Keratinocyte (primary cell): ENCODE data around the gene BTNL3. TPM values are rescaled to one million over a fixed set of nuclear protein-coding genes. Genes with fewer than 3 reads are reported as not detected.
"Not testable (repeated sequence)": the region's sequence is repeated elsewhere in the genome, so short reads cannot be mapped to it uniquely, and the experiment has no call there.

Source experiments
- DNase-seq: peaks from one replicate; pipeline ENCODE4 v3.0.0-alpha.2; 2011; ENCODE audit warnings: low read depth, missing footprints, low spot score
- FAIRE-seq: peaks from 2 replicates; lab custom pipeline; 2011; peaks lifted over from hg19 to GRCh38; lab: Jason Lieb, UNC
- H2AFZ ChIP-seq: 2 replicates; pipeline ENCODE4 v1.6.0; 2012; ENCODE audit warnings: low read length, control low read depth, inconsistent platforms; ENCODE audit not compliant: control insufficient read depth
- H3K27ac ChIP-seq: 2 replicates; pipeline ENCODE4 v1.5.1; 2011; ENCODE audit warnings: low read length; ENCODE audit not compliant: control insufficient read depth, insufficient read depth
- H3K27me3 ChIP-seq: 3 replicates; pipeline ENCODE4 v1.6.0; 2011; ENCODE audit warnings: low read length; ENCODE audit not compliant: control insufficient read depth, insufficient read depth; ENCODE audit errors: extremely low read depth
- H3K36me3 ChIP-seq, 2 experiments: 2 replicates in 1 of 2; 3 replicates in 1 of 2; pipeline ENCODE4 v1.5.1; 2011; ENCODE audit warnings: low read length in 2 of 2, mild to moderate bottlenecking in 1 of 2; ENCODE audit not compliant: control insufficient read depth in 2 of 2, insufficient read depth in 2 of 2; ENCODE audit errors: extremely low read depth in 1 of 2
- H3K4me1 ChIP-seq: 3 replicates; pipeline ENCODE4 v1.5.1; 2011; ENCODE audit warnings: low read length; ENCODE audit not compliant: control insufficient read depth, insufficient read depth; ENCODE audit errors: extremely low read depth
- H3K4me2 ChIP-seq: 3 replicates; pipeline ENCODE4 v1.6.0; 2011; ENCODE audit warnings: low read depth, low read length; ENCODE audit not compliant: control insufficient read depth, insufficient read depth; ENCODE audit errors: extremely low read depth
- H3K4me3 ChIP-seq, 3 experiments: fragments of 200-600 bp in 1 of 3; sonication (generic) in 1 of 3; 2 replicates in 2 of 3; 3 replicates in 1 of 3; pipeline ENCODE4 v1.5.1; 2011 to 2016; ENCODE audit warnings: low read length in 3 of 3, mild to moderate bottlenecking in 3 of 3, control low read depth in 2 of 3, inconsistent platforms in 1 of 3, low read depth in 1 of 3, mixed read lengths in 1 of 3, mixed run types in 1 of 3, moderate library complexity in 1 of 3; ENCODE audit not compliant: control insufficient read depth in 2 of 3, insufficient read depth in 2 of 3; ENCODE audit errors: extremely low read depth in 1 of 3
- H3K79me2 ChIP-seq: 2 replicates; pipeline ENCODE4 v1.6.0; 2012; ENCODE audit warnings: low read length; ENCODE audit not compliant: control insufficient read depth, insufficient read depth
- H3K9ac ChIP-seq: 3 replicates; pipeline ENCODE4 v1.6.0; 2011; ENCODE audit warnings: low read length; ENCODE audit not compliant: control insufficient read depth, insufficient read depth; ENCODE audit errors: extremely low read depth
- H3K9me1 ChIP-seq: 3 replicates; pipeline ENCODE4 v1.6.0; 2011; ENCODE audit warnings: low read length; ENCODE audit not compliant: control insufficient read depth, insufficient read depth; ENCODE audit errors: extremely low read depth
- H3K9me3 ChIP-seq: 2 replicates; pipeline ENCODE4 v1.5.1; 2012; ENCODE audit warnings: low read depth, low read length; ENCODE audit not compliant: control insufficient read depth
- H4K20me1 ChIP-seq: 3 replicates; pipeline ENCODE4 v1.6.0; 2011; ENCODE audit warnings: low read length; ENCODE audit not compliant: control insufficient read depth, insufficient read depth; ENCODE audit errors: extremely low read depth
- EZH2 ChIP-seq: IDR thresholded peaks from one replicate; pipeline ENCODE4 v1.6.1; 2012; ENCODE audit warnings: inconsistent platforms, mild to moderate bottlenecking, low read length, moderate library complexity
- dilution Hi-C: fragments of 300-500 bp; cut with MboI; formaldehyde crosslinking; loops from one replicate; pipeline ENCODE4 v1.7.0; 2020; ENCODE audit warnings: low sequenced_read_pairs; ENCODE audit not compliant: extremely low pct_ligation_motif_present
- polyA plus RNA-seq, 5 experiments: library from polyadenylated mRNA; depleted of rRNA in 3 of 5; stranded (reverse) in 3 of 5; stranded (forward) in 1 of 5; unstranded in 1 of 5; fragments of >200 nt; gene quantifications; 1 replicate in 1 of 5; 2 replicates in 3 of 5; 3 replicates in 1 of 5; pipeline versions ENCODE4 v1.2.1 to v1.2.3, GENCODE V29; 2011 to 2012; ENCODE audit warnings: missing spikeins in 2 of 5, low read depth in 1 of 5, low replicate concordance in 1 of 5
- TF ChIP-seq, protein P1 (sequence below), 3 experiments: IDR thresholded peaks in 1 of 3; conservative IDR thresholded peaks in 1 of 3; optimal IDR thresholded peaks in 1 of 3; 2 replicates in 2 of 3; 3 replicates in 1 of 3; pipeline versions ENCODE3 to v1.5.1; 2011; ENCODE audit warnings: low read length in 3 of 3, mild to moderate bottlenecking in 3 of 3, moderate library complexity in 2 of 3, control low read depth in 1 of 3, inconsistent platforms in 1 of 3; ENCODE audit not compliant: insufficient read depth in 2 of 3; ENCODE audit errors: extremely low read depth in 1 of 3

BTNL3 gene
- polyA plus RNA-seq, 1 donor (not counting 4 experiments of a cell fraction or from before 2014, with no cell fraction given): not detected

DNA sequence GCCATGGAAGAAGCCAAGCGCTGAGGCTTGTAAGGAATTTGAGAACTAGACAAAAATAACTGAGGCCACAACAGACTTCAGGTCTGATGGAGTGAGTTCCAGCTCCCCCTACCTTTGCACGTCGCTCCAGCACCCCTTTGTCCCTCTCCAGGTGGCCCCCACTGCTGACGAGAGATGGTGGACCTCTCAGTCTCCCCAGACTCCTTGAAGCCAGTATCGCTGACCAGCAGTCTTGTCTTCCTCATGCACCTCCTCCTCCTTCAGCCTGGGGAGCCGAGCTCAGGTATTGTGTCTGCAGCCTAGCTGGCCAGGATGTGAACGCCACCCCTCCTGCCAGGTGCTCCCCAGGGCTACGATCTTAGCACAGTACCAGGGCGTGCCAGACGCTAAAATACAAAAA, 56.7 kb downstream of the BTNL3 start:
- peaks cover 11% of the 10 kb centered on the region for H3K27me3 ChIP-seq
- no peak for FAIRE-seq
- no peak for DNase-seq
- H3K9me3 ChIP-seq: no peaks in the 10 kb centered on the region
- no peaks in the 10 kb centered on the region for H3K4me1 ChIP-seq
- no peaks in the 10 kb centered on the region for H3K9me1 ChIP-seq
- TF ChIP-seq, protein P1, sequence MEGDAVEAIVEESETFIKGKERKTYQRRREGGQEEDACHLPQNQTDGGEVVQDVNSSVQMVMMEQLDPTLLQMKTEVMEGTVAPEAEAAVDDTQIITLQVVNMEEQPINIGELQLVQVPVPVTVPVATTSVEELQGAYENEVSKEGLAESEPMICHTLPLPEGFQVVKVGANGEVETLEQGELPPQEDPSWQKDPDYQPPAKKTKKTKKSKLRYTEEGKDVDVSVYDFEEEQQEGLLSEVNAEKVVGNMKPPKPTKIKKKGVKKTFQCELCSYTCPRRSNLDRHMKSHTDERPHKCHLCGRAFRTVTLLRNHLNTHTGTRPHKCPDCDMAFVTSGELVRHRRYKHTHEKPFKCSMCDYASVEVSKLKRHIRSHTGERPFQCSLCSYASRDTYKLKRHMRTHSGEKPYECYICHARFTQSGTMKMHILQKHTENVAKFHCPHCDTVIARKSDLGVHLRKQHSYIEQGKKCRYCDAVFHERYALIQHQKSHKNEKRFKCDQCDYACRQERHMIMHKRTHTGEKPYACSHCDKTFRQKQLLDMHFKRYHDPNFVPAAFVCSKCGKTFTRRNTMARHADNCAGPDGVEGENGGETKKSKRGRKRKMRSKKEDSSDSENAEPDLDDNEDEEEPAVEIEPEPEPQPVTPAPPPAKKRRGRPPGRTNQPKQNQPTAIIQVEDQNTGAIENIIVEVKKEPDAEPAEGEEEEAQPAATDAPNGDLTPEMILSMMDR (optimal IDR thresholded peaks at IDR 0.05 in 1 of 3, IDR thresholded peaks at IDR 0.05 in 1 of 3, conservative IDR thresholded peaks at IDR 0.05 in 1 of 3; ENCODE audit: extremely low read depth in 1 of 3, insufficient read depth in 2 of 3, low read length in 3 of 3): peak in 1 of 3 experiments; percentile 4
- no peak for TF ChIP-seq EZH2
- no peaks in the 10 kb centered on the region for H3K36me3 ChIP-seq
- H3K4me3 ChIP-seq: no peak overlapping the region
- dilution Hi-C loops: no loop called here
- H2AFZ ChIP-seq: no peak overlapping the region
- H3K9ac ChIP-seq: no peak overlapping the region
- no peak overlapping the region for H3K27ac ChIP-seq
- no peaks in the 10 kb centered on the region for H4K20me1 ChIP-seq
- no peaks in the 10 kb centered on the region for H3K79me2 ChIP-seq
- no peak overlapping the region for H3K4me2 ChIP-seq

DNA sequence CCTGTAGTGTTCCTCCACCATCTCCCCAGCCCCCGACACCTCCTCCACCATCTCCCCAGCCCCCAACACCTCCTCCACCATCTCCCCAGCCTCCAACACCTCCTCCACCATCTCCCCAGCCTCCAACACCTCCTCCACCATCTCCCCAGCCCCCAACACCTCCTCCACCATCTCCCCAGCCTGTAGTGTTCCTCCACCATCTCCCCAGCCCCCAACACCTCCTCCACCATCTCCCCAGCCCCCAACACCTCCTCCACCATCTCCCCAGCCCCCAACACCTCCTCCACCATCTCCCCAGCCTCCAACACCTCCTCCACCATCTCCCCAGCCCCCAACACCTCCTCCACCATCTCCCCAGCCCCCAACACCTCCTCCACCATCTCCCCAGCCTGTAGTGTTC, 57.2 kb downstream of the BTNL3 start:
- H3K27me3 ChIP-seq: peaks cover 11% of the 10 kb centered on the region
- H3K4me2 ChIP-seq, dilution Hi-C loops, DNase-seq, H3K4me3 ChIP-seq, H3K36me3 ChIP-seq, H3K9me3 ChIP-seq, H4K20me1 ChIP-seq, H3K9me1 ChIP-seq, H3K79me2 ChIP-seq, H3K9ac ChIP-seq, H2AFZ ChIP-seq, H3K4me1 ChIP-seq, FAIRE-seq, H3K27ac ChIP-seq: not testable (repeated sequence)

DNA sequence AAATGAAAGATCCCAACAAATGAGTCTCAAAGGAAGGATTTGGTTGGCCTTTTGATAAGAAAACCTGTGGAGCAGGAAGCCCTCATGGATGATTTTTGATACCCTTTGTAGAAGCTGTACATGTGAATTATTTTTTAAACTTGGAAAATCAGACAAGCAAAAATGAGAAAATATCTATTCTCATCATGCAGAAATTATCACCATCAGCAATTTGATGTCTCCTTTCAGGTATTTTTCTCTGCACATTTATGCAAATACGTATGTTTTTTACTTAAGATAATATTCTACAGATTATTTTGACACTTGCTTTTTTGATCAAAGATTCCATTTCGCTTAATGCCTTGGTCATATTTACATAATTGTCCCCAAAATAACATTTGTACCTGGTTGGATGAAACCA, 58.6 kb downstream of the BTNL3 start:
- dilution Hi-C loops: no loop called here
- Histone ChIP-seq H3K4me3 (no peak overlapping the region), H4K20me1 (no peaks in the 10 kb centered on the region), H3K9me1 (no peaks in the 10 kb centered on the region), H3K9ac (no peak overlapping the region), H3K4me2 (no peak overlapping the region), H2AFZ (no peak overlapping the region), H3K9me3 (no peaks in the 10 kb centered on the region), H3K36me3 (no peaks in the 10 kb centered on the region), H3K27ac (no peak overlapping the region), H3K79me2 (no peaks in the 10 kb centered on the region), H3K27me3 (peaks cover 15% of the 10 kb centered on the region), H3K4me1 (no peaks in the 10 kb centered on the region)
- DNase-seq (no peak), FAIRE-seq (no peak)
- no peak for TF ChIP-seq EZH2
- TF ChIP-seq, protein P1 (optimal IDR thresholded peaks at IDR 0.05 in 1 of 3, IDR thresholded peaks at IDR 0.05 in 1 of 3, conservative IDR thresholded peaks at IDR 0.05 in 1 of 3; ENCODE audit: extremely low read depth in 1 of 3, insufficient read depth in 2 of 3, low read length in 3 of 3): no peak
